A549 (cell line): ENCODE data around the gene LETM1. TPM values are rescaled to one million over a fixed set of nuclear protein-coding genes. Genes with fewer than 3 reads are reported as not detected.

Experiments
- ATAC-seq, 2 experiments: fragments of 200-7000 bp in 1 of 2; fragments of >200 bp in 1 of 2; cut with Nextera tagmentation in 1 of 2; cut with Tn5 transposase in 1 of 2; 3 replicates each; pipeline versions ENCODE4 v1.8.0 to v1.9.1; 2018 to 2020; ENCODE audit warnings: mild to moderate bottlenecking in 1 of 2, moderate library complexity in 1 of 2
- CTCF ChIA-PET: fragments of 300-600 bp; sonication (Branson Sonifier 250); formaldehyde crosslinking; extraction: SDS; loops from one replicate; lab custom pipeline; 2021; ENCODE audit warnings: antibody characterized with exemption, inconsistent platforms; lab: Yijun Ruan, JAX
- POLR2A ChIA-PET: fragments of 350-600 bp; formaldehyde crosslinking; extraction: SDS; loops from one replicate; lab custom pipeline; 2021; ENCODE audit warnings: antibody characterized with exemption, inconsistent platforms; lab: Yijun Ruan, JAX
- DNase-seq, 2 experiments: peaks; one replicate each; pipeline versions ENCODE4 v3.0.0 to v3.0.0-alpha.2; 2011 to 2016; ENCODE audit warnings: low read depth in 1 of 2, low spot score in 1 of 2
- FAIRE-seq: peaks from 2 replicates; lab custom pipeline; 2011; peaks lifted over from hg19 to GRCh38; lab: Jason Lieb, UNC
- H3K27ac ChIP-seq, 2 experiments: fragments of >200 bp; sonication (Bioruptor Twin); formaldehyde crosslinking; 3 replicates each; pipeline ENCODE4 v1.5.1; 2016 to 2017
- H3K4me1 ChIP-seq: fragments of >200 bp; sonication (Bioruptor Twin); formaldehyde crosslinking; 3 replicates; pipeline ENCODE4 v1.6.1; 2016
- H3K4me2 ChIP-seq: fragments of >200 bp; sonication (Bioruptor Twin); formaldehyde crosslinking; 3 replicates; pipeline ENCODE4 v1.6.1; 2016
- H3K4me3 ChIP-seq: fragments of >200 bp; sonication (Bioruptor Twin); formaldehyde crosslinking; 3 replicates; pipeline ENCODE4 v1.5.1; 2016
- H3K9me3 ChIP-seq: fragments of >200 bp; sonication (Bioruptor Twin); formaldehyde crosslinking; 3 replicates; pipeline ENCODE4 v1.6.1; 2016
- CHD2 ChIP-seq: fragments of 150-350 bp; IDR thresholded peaks from 2 replicates; pipeline ENCODE4 v1.6.1; 2014; ENCODE audit warnings: low read length; ENCODE audit not compliant: partially characterized antibody
- HDAC2 ChIP-seq: fragments of 200-600 bp; sonication (generic); IDR thresholded peaks from 2 replicates; pipeline ENCODE4 v1.6.1; 2016
- POLR2A ChIP-seq: IDR thresholded peaks from 2 replicates; pipeline ENCODE4 v1.6.1; 2012; ENCODE audit warnings: mild to moderate bottlenecking, low read length
- POLR2AphosphoS2 ChIP-seq: conservative IDR thresholded peaks from 2 replicates; pipeline ENCODE4 v1.6.1; 2012; ENCODE audit warnings: low read length, improper control_type of control experiment, inconsistent platforms
- RAD21 ChIP-seq, 2 experiments: fragments of >200 bp in 1 of 2; sonication (Bioruptor Twin) in 1 of 2; formaldehyde crosslinking in 1 of 2; IDR thresholded peaks in 1 of 2; conservative IDR thresholded peaks in 1 of 2; 2 replicates in 1 of 2; 3 replicates in 1 of 2; pipeline ENCODE4 v1.6.1; 2012 to 2018; ENCODE audit warnings: inconsistent platforms in 1 of 2
- RCOR1 ChIP-seq: fragments of 150-350 bp; IDR thresholded peaks from 2 replicates; pipeline ENCODE4 v1.6.1; 2014; ENCODE audit warnings: antibody characterized with exemption, low read length, low read depth
- RFX5 ChIP-seq: fragments of 450-650 bp; IDR thresholded peaks from 2 replicates; pipeline ENCODE4 v1.7.1; 2014; ENCODE audit warnings: antibody characterized with exemption, mild to moderate bottlenecking, moderate library complexity
- SMC3 ChIP-seq: fragments of >200 bp; sonication (Bioruptor Twin); formaldehyde crosslinking; IDR thresholded peaks from 3 replicates; pipeline ENCODE4 v1.6.1; 2018; ENCODE audit warnings: inconsistent platforms
- ZFP36 ChIP-seq: fragments of 450-650 bp; IDR thresholded peaks from 2 replicates; pipeline ENCODE4 v1.6.1; 2014; ENCODE audit warnings: borderline replicate concordance; ENCODE audit not compliant: partially characterized antibody
- ZNF302 ChIP-seq: fragments of 250-450 bp; sonication (Bioruptor Pico); IDR thresholded peaks from 2 replicates; pipeline ENCODE4 v1.9.0; 2021; ENCODE audit warnings: inconsistent platforms, mild to moderate bottlenecking, moderate library complexity
- WGBS: methylation state at CpG from one replicate; pipeline ENCODE4 v1.1.6; 2017; ENCODE audit errors: missing lambda C conversion rate; 5-methylcytosine and 5-hydroxymethylcytosine counted together
- polyA plus RNA-seq, 4 experiments: library from polyadenylated mRNA; depleted of rRNA in 3 of 4; stranded (reverse); fragments of >200 nt; fragmentation: RNase III in 1 of 4; extraction: RNeasy Plus Mini Kit Qiagen cat#74134 plus additional on column Dnase treatment in 1 of 4; gene quantifications; 2 replicates in 3 of 4; 3 replicates in 1 of 4; pipeline ENCODE4 v1.2.3, GENCODE V29; 2011 to 2017
- TF ChIP-seq, protein P1 (sequence below): fragments of >200 bp; sonication (Bioruptor Twin); formaldehyde crosslinking; IDR thresholded peaks from 3 replicates; pipeline ENCODE4 v1.5.1; 2016
- TF ChIP-seq, protein P2 (sequence below): fragments of 150-350 bp; IDR thresholded peaks from 2 replicates; pipeline ENCODE4 v1.6.1; 2014; ENCODE audit warnings: low read depth, mild to moderate bottlenecking, low read length
- TF ChIP-seq, protein P3 (sequence below): fragments of 200-600 bp; sonication (generic); IDR thresholded peaks from 2 replicates; pipeline ENCODE4 v1.6.1; 2016; ENCODE audit warnings: antibody characterized with exemption, mild to moderate bottlenecking, moderate library complexity

Gene LETM1
- polyA plus RNA-seq, 2 of the 4 experiments (the other 2 are of a cell fraction) = 18.6 to 29.6 TPM

DNA sequence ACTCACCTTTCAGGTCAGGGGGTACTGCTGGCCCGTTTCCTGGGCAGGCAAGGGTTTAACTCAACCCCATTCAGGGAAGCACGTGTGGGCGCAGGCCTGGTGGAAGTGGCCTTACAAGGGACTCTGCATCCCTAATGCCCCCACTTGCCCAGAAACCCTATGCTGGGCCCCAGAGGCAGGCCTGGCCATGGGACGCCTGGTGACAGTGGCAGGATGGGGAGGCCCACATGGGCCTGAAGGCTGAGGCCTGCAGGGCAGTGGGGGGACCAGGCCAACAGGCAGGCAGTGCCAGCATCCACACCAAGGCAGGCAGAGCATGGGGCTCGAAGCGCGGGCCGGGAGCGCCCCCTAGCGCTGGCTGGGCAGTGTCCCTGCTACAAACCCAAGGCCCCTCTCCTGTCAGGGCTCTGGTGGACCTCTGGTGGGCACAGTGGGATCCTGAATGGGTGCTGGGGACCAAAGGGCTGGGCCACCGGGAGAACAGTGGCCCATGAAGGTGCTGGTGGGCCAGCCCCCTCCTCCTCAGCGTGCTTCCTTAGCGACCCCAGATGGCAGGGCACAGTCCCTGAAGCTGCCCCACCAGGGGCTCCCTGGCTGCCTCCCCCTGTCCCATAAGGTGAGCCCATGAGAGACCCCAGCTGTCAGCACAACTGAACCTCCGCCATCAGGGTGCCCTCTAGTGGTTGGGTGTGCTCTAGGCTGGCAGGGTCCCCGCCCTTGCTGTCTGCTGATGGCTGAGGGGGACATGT lies 46.0 kb downstream of the LETM1 start:
- DNase-seq = peak; percentile 69 to 72
- no peak for FAIRE-seq
- Histone ChIP-seq H3K4me2 (no peak overlapping the region), H3K4me1 (no peaks in the 10 kb centered on the region), H3K9me3 (no peaks in the 10 kb centered on the region), H3K27ac (no peak overlapping the region), H3K4me3 (no peak overlapping the region)
- TF ChIP-seq RAD21 (conservative IDR thresholded peaks at IDR 0.05 in 1 of 2, IDR thresholded peaks at IDR 0.05 in 1 of 2) (peak; percentile 86 to 87), SMC3 (peak; percentile 78), CHD2 (no peak)
- TF ChIP-seq, protein P1, sequence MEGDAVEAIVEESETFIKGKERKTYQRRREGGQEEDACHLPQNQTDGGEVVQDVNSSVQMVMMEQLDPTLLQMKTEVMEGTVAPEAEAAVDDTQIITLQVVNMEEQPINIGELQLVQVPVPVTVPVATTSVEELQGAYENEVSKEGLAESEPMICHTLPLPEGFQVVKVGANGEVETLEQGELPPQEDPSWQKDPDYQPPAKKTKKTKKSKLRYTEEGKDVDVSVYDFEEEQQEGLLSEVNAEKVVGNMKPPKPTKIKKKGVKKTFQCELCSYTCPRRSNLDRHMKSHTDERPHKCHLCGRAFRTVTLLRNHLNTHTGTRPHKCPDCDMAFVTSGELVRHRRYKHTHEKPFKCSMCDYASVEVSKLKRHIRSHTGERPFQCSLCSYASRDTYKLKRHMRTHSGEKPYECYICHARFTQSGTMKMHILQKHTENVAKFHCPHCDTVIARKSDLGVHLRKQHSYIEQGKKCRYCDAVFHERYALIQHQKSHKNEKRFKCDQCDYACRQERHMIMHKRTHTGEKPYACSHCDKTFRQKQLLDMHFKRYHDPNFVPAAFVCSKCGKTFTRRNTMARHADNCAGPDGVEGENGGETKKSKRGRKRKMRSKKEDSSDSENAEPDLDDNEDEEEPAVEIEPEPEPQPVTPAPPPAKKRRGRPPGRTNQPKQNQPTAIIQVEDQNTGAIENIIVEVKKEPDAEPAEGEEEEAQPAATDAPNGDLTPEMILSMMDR = peak; percentile 85
- CTCF ChIA-PET = interaction anchor here (0.6 to 13.7 kb wide), 36 partner anchors 9 to 117 kb away, joined by 3 to 227 read pairs (median 6); partner anchors contain the start of gene FGFR3
- POLR2A ChIA-PET = no interaction called here
- 36% methylated on average over 5 of the region's 15 CpGs for WGBS
- ATAC-seq = peak; percentile 85 to 94

DNA sequence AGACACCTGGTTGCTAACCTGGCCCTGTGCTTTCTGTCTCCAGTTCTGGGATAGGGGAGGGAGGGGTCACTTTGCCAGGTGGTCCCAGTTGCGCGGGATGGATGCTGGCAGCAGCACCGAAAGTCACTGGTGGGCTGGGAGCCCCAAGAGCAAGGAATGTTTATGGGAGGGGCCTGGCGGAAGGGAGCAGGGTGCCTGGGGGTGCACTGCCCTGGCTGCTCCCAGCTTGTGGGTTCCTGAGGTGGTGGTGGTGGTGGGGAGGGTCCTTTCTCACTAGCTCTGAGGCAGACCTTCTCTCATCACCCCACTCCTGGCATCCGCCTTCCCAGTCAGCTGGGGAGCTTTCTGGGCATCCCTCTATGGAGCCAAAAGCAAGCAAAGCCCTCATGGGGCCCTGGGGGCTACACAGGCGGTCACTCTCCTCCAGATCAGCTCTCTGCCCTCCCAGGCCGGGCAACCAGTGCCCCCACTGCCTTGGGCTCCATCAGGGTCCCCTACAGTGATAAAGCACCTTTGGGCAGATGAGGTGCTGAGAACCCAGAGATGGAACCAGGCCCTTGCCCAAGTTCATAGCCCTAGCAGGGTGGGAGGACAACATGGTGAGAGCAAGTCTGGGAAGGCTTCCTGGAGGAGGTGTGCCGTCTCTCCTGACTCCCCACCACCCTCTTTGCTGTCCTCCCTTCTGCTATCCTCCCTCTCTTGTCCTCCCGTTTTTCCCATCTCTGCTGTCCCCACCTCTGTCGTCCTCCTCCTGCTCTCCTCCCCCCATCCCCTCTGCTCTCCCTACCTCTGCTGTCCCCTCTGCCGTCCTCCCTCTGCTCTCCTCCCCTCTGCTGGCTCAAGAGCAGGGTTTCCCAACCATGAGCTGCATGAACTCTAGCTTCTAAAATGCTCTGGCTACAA lies 46.9 kb downstream of the LETM1 start:
- no peak overlapping the region for H3K27ac ChIP-seq

More for the DNA sequence above, 46.9 kb downstream of the LETM1 start:
- CTCF ChIA-PET = interaction anchor here (0.6 to 13.7 kb wide), 27 partner anchors 7 to 118 kb away, joined by 3 to 227 read pairs (median 8); partner anchors contain the start of gene FGFR3
- FAIRE-seq (no peak), ATAC-seq (no peak), DNase-seq (no peak)
- POLR2A ChIA-PET = no interaction called here
- TF ChIP-seq ZFP36 = peak; percentile 94
- TF ChIP-seq POLR2A = no peak
- no peak for TF ChIP-seq RCOR1
- TF ChIP-seq ZNF302 (CRISPR knock-in tag) = no peak
- no peak for TF ChIP-seq HDAC2
- no peak for TF ChIP-seq RFX5
- no peak for TF ChIP-seq POLR2AphosphoS2
- TF ChIP-seq, protein P2, sequence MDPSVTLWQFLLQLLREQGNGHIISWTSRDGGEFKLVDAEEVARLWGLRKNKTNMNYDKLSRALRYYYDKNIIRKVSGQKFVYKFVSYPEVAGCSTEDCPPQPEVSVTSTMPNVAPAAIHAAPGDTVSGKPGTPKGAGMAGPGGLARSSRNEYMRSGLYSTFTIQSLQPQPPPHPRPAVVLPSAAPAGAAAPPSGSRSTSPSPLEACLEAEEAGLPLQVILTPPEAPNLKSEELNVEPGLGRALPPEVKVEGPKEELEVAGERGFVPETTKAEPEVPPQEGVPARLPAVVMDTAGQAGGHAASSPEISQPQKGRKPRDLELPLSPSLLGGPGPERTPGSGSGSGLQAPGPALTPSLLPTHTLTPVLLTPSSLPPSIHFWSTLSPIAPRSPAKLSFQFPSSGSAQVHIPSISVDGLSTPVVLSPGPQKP = no peak
- TF ChIP-seq, protein P3, sequence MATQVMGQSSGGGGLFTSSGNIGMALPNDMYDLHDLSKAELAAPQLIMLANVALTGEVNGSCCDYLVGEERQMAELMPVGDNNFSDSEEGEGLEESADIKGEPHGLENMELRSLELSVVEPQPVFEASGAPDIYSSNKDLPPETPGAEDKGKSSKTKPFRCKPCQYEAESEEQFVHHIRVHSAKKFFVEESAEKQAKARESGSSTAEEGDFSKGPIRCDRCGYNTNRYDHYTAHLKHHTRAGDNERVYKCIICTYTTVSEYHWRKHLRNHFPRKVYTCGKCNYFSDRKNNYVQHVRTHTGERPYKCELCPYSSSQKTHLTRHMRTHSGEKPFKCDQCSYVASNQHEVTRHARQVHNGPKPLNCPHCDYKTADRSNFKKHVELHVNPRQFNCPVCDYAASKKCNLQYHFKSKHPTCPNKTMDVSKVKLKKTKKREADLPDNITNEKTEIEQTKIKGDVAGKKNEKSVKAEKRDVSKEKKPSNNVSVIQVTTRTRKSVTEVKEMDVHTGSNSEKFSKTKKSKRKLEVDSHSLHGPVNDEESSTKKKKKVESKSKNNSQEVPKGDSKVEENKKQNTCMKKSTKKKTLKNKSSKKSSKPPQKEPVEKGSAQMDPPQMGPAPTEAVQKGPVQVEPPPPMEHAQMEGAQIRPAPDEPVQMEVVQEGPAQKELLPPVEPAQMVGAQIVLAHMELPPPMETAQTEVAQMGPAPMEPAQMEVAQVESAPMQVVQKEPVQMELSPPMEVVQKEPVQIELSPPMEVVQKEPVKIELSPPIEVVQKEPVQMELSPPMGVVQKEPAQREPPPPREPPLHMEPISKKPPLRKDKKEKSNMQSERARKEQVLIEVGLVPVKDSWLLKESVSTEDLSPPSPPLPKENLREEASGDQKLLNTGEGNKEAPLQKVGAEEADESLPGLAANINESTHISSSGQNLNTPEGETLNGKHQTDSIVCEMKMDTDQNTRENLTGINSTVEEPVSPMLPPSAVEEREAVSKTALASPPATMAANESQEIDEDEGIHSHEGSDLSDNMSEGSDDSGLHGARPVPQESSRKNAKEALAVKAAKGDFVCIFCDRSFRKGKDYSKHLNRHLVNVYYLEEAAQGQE = no peak
- Histone ChIP-seq H3K4me1 (no peaks in the 10 kb centered on the region), H3K4me2 (no peak overlapping the region), H3K4me3 (no peak overlapping the region), H3K9me3 (no peaks in the 10 kb centered on the region)
- 85% methylated on average over 10 of the region's 11 CpGs for WGBS
